ENCODE measurements around the gene LRRTM4.

LRRTM4 gene

DNA sequence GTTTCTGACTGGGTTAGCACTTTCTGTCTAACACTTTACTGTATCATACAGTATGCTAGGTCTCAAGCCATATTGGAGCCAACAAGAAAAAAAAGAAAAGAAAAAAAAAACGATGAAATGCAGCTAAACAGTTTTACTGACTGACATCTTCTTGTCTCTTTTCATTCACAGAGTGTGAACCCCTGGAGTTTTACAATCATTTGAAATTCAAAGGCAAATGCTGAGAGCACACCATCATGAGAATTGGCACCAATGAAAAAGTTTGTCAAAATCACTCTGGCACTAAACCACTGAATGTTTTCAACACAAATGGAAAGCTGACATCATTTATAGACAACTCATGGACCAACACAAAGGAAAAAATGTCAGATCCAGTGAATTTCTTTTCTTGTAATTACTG is 513.3 kb downstream of the LRRTM4 start:
- Histone ChIP-seq H3K9ac (ENCODE audit: low read length) (no peak overlapping the region), H2AFZ (ENCODE audit: low read length) (no peak overlapping the region), H4K20me1 (ENCODE audit: insufficient read depth, low read length) (no peaks in the 10 kb centered on the region), H3K4me1 (ENCODE audit: insufficient read depth, low read length, severe bottlenecking) (peaks cover 8% of the 10 kb centered on the region), H3K9me3 (ENCODE audit: low read length) (no peaks in the 10 kb centered on the region), H3K27ac (ENCODE audit: low read depth, low read length, poor library complexity, severe bottlenecking) (no peak overlapping the region), H3K4me3 (ENCODE audit: low read depth, low read length, poor library complexity, severe bottlenecking) (no peak overlapping the region), H3F3A (ENCODE audit: insufficient read depth, low read length) (no peaks in the 10 kb centered on the region), H3K36me3 (ENCODE audit: insufficient read depth, low read length) (no peaks in the 10 kb centered on the region), H3K4me2 (ENCODE audit: low read length) (no peak overlapping the region), H3K79me2 (ENCODE audit: insufficient read depth, low read length) (no peaks in the 10 kb centered on the region), H3K9me2 (ENCODE audit: low read depth, low read length) (no peaks in the 10 kb centered on the region), H3K27me3 (ENCODE audit: insufficient read depth, low read length) (no peaks in the 10 kb centered on the region)
- TF ChIP-seq, protein P1, sequence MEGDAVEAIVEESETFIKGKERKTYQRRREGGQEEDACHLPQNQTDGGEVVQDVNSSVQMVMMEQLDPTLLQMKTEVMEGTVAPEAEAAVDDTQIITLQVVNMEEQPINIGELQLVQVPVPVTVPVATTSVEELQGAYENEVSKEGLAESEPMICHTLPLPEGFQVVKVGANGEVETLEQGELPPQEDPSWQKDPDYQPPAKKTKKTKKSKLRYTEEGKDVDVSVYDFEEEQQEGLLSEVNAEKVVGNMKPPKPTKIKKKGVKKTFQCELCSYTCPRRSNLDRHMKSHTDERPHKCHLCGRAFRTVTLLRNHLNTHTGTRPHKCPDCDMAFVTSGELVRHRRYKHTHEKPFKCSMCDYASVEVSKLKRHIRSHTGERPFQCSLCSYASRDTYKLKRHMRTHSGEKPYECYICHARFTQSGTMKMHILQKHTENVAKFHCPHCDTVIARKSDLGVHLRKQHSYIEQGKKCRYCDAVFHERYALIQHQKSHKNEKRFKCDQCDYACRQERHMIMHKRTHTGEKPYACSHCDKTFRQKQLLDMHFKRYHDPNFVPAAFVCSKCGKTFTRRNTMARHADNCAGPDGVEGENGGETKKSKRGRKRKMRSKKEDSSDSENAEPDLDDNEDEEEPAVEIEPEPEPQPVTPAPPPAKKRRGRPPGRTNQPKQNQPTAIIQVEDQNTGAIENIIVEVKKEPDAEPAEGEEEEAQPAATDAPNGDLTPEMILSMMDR (IDR thresholded peaks at IDR 0.05; ENCODE audit: low read length): no peak
- no peak for TF ChIP-seq EZH2 (IDR thresholded peaks at IDR 0.05; ENCODE audit: borderline replicate concordance, low read length)

- Histone ChIP-seq H3K4me1 (ENCODE audit: insufficient read depth, low read length, severe bottlenecking) (peaks cover 8% of the 10 kb centered on the region), H2AFZ (ENCODE audit: low read length) (no peak overlapping the region), H3K9ac (ENCODE audit: low read length) (no peak overlapping the region), H3K9me3 (ENCODE audit: low read length) (no peaks in the 10 kb centered on the region), H3K27me3 (ENCODE audit: insufficient read depth, low read length) (no peaks in the 10 kb centered on the region), H3K4me2 (ENCODE audit: low read length) (no peak overlapping the region), H3F3A (ENCODE audit: insufficient read depth, low read length) (no peaks in the 10 kb centered on the region), H3K79me2 (ENCODE audit: insufficient read depth, low read length) (no peaks in the 10 kb centered on the region), H3K27ac (ENCODE audit: low read depth, low read length, poor library complexity, severe bottlenecking) (no peak overlapping the region), H3K36me3 (ENCODE audit: insufficient read depth, low read length) (no peaks in the 10 kb centered on the region), H4K20me1 (ENCODE audit: insufficient read depth, low read length) (no peaks in the 10 kb centered on the region), H3K9me2 (ENCODE audit: low read depth, low read length) (no peaks in the 10 kb centered on the region), H3K4me3 (ENCODE audit: low read depth, low read length, poor library complexity, severe bottlenecking) (no peak overlapping the region)
- TF ChIP-seq EZH2 (IDR thresholded peaks at IDR 0.05; ENCODE audit: borderline replicate concordance, low read length): no peak
- TF ChIP-seq, protein P1 (IDR thresholded peaks at IDR 0.05; ENCODE audit: low read length): no peak
These were observed 514.5 kb downstream of the LRRTM4 start for GRCh38 chr2:77007686-77008085.

GRCh38 chr2:77005522-77005921 is 516.7 kb downstream of the LRRTM4 start:
- Histone ChIP-seq H3K9ac (ENCODE audit: low read length) (no peak overlapping the region), H3K4me1 (ENCODE audit: insufficient read depth, low read length, severe bottlenecking) (peaks cover 8% of the 10 kb centered on the region), H3K27me3 (ENCODE audit: insufficient read depth, low read length) (no peaks in the 10 kb centered on the region), H4K20me1 (ENCODE audit: insufficient read depth, low read length) (no peaks in the 10 kb centered on the region), H3K4me2 (ENCODE audit: low read length) (no peak overlapping the region), H3K9me2 (ENCODE audit: low read depth, low read length) (no peaks in the 10 kb centered on the region), H3F3A (ENCODE audit: insufficient read depth, low read length) (no peaks in the 10 kb centered on the region), H3K79me2 (ENCODE audit: insufficient read depth, low read length) (no peaks in the 10 kb centered on the region), H3K36me3 (ENCODE audit: insufficient read depth, low read length) (no peaks in the 10 kb centered on the region), H3K4me3 (ENCODE audit: low read depth, low read length, poor library complexity, severe bottlenecking) (no peak overlapping the region), H3K9me3 (ENCODE audit: low read length) (no peaks in the 10 kb centered on the region), H2AFZ (ENCODE audit: low read length) (no peak overlapping the region), H3K27ac (ENCODE audit: low read depth, low read length, poor library complexity, severe bottlenecking) (no peak overlapping the region)
- TF ChIP-seq EZH2 (IDR thresholded peaks at IDR 0.05; ENCODE audit: borderline replicate concordance, low read length): no peak
- TF ChIP-seq, protein P1 (IDR thresholded peaks at IDR 0.05; ENCODE audit: low read length): no peak

Measured in OCI-LY1 (cell line).